HG03575 (cell line): ENCODE results near the gene SHMT2.

ENCODE experiments used
- ATAC-seq: cut with Tn5 transposase; IDR thresholded peaks from one replicate; pipeline ENCODE4 v1.9.1; 2021; ENCODE audit not compliant: unreplicated experiment, insufficient number of reproducible peaks, low FRiP score; ENCODE audit errors: extremely low read depth

The SHMT2 gene

GRCh38 chr12:57229634-57230380, at the start of gene SHMT2:
Gene SHMT2, plus strand, starts transcription at chr12:57229711. Its CDS starts 68 bp downstream, at chr12:57229779.
- ATAC-seq = no peak

- no peak for ATAC-seq
These were observed 49.1 kb upstream of the SHMT2 start for GRCh38 chr12:57180321-57180989.

GRCh38 chr12:57181072-57181471, 48.4 kb upstream of the SHMT2 start:
- no peak for ATAC-seq

- ATAC-seq = no peak
These were observed 47.9 kb upstream of the SHMT2 start for GRCh38 chr12:57181561-57182155.

- no peak for ATAC-seq
These were observed 46.5 kb upstream of the SHMT2 start for GRCh38 chr12:57182918-57183575.

GRCh38 chr12:57183939-57184725, 45.4 kb upstream of the SHMT2 start:
- no peak for ATAC-seq

GRCh38 chr12:57185403-57185802, 44.1 kb upstream of the SHMT2 start:
- ATAC-seq = no peak

GRCh38 chr12:57185906-57186508, 43.5 kb upstream of the SHMT2 start:
- no peak for ATAC-seq

- ATAC-seq = no peak
These were observed 42.1 kb upstream of the SHMT2 start for GRCh38 chr12:57187222-57188089.

GRCh38 chr12:57188090-57188425, 41.5 kb upstream of the SHMT2 start:
- ATAC-seq = no peak

GRCh38 chr12:57190037-57190436, 39.5 kb upstream of the SHMT2 start:
- no peak for ATAC-seq

- ATAC-seq = no peak
These were observed 38.7 kb upstream of the SHMT2 start for GRCh38 chr12:57190821-57191220.

- no peak for ATAC-seq
These were observed 38.1 kb upstream of the SHMT2 start for GRCh38 chr12:57191410-57191809.

GRCh38 chr12:57192920-57193319, 36.6 kb upstream of the SHMT2 start:
- ATAC-seq = no peak

GRCh38 chr12:57193706-57194245, 35.7 kb upstream of the SHMT2 start:
- ATAC-seq = no peak

- ATAC-seq = no peak
These were observed 35.3 kb upstream of the SHMT2 start for GRCh38 chr12:57194253-57194652.

- ATAC-seq = no peak
These were observed 34.3 kb upstream of the SHMT2 start for GRCh38 chr12:57195186-57195585.
